Stimulated activated CD4-positive, alpha-beta T cell treated with anti-CD3 and anti-CD28 coated beads, Interleukin-4, amount 100 ng/mL, for 1 hour (primary cell): ENCODE results near the gene HYI.
"Not testable (repeated sequence)": the region's sequence is repeated elsewhere in the genome, so short reads cannot be mapped to it uniquely, and the experiment has no call there.

ENCODE experiments used
- DNase-seq: peaks from one replicate; pipeline ENCODE4 v3.0.0-alpha.2; 2020

The HYI gene

DNA sequence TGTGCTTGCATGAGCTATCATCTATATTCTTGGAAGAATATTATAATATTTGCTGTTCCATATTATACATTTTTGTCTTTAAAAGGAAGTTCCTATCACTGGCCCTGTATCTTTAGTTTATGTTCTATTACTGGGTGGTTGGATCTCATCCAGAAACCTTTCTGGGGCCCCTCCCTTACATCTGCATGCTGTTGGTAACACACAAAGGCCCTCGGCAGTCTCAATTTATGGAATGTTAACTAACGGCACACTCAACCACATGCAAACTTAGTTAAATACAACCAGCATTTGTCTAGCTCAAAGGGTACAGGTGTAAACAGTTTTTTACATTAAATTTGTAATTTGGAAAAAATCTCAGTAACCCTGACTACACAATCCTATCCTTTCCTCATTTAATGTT lies 9.7 kb upstream of the HYI start:
- DNase-seq = no peak

DNA sequence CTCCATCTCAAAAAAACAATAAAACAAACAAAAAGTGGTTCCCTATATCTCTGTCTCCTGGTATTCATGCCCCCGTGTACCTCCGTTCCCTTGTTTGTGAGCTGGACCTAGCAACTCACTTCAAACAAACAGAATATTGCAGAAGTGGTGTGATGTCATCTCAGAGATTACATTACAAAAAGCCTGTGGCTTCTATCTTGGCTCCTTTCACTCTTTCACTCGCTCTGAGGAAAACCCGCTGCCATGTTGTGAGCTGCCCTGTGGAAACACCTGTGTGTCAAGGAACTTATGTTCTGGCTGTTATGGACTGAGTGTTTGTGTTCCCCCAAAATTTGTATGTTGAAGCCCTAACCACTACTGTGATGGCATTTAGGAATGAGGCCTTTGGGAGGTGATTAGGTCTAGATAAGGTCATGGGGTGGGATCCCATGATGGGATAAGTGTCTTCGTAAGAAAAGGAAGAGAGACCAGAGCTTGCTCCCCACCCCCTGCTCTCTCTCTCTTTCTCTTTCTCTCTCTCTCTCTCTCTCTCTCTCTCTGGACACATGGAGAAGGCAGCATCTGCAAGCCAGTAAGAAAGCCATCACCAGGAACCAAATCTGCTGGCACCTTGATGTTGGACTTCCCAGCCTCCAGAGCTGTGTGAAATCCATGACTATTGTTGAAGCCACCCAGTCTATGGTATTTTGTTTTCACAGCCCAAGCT lies 7.4 kb upstream of the HYI start:
- no peak for DNase-seq

DNA sequence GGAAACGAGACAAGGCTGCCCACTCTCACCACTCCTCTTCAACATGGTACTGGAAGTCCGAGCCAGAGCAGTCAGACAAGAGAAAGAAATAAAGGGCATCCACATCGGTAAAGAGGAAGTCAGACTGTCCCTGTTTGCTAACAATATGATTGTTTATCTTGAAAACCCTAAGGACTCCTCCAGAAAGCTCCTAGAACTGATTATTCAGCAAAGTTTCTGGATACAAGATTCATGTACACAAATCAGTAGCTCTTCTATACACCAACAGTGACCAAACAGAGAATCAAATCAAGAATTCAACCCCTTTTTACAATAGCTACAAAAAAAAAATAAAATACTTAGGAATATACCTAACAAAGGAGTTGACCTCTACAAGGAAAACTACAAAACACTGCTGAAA lies 4.6 kb upstream of the HYI start:
- not testable (repeated sequence) for DNase-seq

DNA sequence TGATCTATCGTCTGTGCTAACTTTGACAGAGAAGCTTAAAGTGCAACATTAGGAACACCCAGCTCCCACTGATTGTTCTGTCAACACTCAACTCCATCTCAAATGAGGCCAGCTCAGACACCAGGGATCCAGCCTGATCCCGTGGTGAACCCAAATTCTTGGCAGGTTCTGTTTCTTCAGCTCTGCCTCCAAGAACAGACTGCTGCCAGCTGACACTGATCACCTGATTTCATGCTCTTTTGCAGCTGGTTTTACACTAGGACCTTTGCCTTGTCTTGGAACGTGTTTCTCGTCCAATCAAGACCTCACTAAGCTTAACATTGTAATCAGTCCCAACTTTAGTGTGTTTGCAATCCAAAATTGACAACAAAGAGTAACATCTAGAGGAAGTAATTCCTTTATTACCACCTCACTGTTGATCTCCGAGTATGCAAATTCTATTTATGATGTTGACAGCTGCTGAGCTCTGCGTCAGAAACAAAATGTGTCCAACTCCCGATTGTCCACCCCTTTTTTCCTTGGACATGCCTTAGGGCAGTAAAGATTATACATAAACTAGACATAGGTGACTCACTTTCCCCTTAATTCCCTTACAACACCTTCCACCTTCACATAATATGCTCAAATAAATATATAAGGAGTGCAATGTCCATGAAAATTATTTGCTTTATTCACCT lies 1.6 kb upstream of the HYI start:
- DNase-seq = no peak

DNA sequence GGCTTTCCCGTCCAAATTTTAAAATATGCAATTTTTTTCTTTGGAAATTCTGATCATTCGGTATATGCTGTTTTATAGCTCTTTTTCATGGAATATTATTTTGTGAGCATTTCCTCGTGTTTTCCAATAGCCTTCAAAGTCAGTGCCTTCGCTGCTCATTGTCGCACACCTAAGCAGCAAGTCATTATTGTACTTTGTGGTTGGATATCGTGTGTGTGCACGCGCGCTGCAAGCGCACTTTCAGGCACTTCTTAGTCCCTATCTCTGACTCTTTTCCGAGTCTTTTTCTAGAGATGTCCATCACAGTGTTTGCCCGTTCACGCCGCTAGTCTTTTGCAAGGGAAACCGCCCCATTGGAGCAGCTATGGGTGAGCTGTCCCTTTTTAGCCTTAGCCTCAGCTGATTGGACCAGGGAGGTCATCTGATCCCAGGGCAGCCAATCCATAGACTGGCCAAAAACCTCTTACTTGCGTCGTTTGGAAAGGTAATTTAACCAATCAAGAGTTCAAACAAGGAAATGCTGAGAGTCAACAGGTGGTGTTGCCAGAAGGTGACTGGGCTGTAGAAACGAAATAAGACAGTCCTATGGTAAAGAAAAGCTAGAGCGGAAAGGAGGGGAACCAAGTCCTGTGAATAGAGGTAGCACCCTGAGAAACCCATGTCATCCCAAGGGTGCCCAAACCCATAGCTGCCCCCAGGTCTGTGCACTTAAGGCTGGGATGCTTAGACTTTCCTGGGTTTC lies 710 bp upstream of the HYI start:
- peak; percentile 46 for DNase-seq

DNA sequence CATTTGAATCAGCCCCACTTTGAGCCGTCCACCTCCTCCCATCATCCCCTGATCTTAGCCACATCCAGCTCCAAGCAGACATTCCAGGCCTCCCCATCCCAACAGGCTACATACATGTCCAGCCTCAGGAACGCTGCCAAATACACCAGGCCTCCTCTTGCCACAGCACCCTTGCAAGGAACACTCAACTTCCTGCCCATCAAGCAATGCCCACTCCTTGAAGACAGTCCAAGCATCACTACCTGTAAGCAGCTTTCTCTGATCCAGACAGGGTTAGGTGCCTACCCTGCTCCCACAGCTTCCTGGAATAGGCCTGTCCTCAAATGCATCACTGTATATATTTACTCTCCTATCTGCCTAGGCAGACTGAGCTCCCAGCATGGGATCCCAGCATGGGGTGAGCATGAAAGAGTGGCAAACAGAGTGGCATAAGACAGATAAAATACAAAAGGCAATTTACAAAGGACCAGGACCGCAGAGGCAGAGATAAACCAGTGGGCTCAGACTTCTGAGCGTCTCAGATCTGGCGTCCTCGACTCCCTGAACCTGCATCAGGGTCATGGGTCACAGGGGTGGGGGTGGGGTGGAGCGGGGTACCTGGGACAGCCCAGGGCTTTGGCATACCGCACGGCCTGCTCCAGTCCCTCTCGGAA lies 816 bp downstream of the HYI start:
- DNase-seq = no peak

DNA sequence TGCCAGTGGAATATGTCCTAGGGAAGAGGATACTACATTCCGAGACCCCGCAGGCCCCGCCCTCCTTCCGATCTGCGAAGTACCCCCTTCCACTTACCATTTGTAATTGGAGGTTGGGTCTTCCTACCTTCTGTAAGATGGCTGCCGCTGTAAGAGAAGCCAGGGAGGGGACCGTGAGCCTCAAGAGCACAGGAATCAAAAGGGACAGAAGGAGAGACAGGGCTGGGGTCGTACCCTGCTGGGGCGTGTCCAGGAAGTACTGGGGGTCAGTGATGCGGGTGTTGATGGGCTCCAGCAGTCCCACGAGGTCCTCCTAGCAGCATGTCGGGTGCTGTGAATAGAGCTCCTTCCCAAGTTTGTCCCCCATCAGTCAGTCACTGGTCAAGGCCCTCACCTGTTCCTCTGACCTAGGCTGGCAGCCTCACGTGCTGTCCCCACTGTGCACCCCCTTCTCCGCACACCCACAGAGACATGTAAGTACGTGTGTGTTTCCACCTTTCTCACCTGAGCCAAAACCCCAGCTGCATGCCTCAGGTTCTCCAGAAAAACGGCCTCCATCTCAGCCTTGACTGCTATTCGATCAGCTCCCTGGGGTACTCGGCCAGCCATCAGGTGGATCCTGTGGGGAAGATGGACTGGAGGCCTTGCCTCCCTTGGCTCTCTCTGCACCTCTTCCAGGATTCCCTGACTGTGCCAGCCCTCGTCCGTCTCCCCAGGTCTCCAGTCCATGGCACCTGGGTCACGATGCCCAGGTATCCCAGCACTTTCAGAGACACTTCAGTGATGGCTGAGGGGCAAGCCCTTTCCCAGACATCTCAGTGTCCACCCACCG lies 1.8 kb downstream of the HYI start:
- no peak for DNase-seq

DNA sequence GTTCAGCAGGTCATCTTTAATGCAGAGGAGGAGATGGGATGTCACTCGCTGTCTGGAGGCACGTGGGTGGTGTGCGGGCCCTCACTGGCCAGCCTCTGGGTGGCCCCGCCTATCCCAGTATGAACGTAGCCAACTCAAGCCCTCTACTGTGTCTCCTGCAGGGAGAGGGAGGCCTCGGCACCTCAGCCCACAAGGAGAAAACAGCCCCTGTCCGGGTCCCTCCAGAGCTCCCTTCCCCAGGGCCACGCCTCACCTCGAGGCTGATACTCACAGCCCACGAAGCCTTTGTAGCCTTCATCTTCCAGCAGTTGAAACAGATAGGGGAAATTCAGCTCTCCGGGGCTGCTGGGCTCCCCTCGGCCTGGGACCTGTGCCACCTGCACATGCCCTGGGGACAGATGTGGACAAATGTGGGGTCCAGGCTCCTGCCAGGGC lies 2.6 kb downstream of the HYI start:
- no peak for DNase-seq

DNA sequence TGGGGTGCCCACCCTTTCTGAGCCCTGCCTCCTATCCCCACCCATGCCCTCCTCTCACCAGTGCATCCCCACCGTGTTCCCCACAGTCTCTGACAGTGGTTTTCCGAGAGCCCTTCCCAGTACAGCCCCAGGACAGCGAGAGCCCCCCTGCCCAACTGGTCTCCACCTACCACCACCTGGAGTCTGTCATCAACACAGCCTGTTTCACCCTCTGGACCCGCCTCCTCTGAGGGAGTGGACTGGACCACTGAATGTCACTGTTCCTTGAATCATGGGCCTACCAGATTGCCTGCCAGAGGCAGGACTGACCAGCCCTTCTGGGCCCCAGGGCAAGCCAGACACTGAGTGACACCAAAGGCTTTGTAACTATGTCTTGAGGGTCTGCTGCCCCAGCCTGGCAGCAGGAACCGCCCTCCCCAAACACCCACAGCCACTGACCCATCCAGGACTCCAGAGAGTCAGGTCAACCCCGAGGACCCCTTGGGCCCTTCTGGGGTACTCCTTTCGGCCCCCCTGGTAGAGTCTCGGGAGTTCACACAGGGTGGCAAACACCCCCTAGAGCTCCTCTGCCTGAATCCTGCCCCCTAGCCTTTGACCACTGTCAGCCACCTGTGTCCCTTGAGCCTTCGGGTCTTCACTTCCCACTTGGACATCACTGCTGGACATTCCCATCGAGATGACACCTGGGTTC lies 3.3 kb downstream of the HYI start:
- DNase-seq = no peak

DNA sequence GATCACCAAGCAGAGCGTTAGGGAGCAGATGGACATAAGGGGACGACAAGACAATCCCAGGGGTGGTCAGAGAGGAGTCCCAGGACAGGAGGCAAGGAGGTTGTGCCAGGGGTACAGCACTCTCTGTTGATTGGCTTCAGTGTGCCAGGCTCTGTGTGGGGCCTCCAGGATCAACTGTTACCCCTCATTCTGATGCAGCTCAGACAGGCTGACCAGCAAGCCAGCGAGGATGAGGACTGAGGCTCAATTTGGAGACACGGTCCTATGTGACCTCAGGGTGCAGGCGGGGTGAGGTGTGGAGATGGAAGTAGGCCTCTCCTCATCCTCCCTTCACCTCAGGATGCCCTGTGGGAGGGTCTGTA lies 4.0 kb downstream of the HYI start:
- no peak for DNase-seq

DNA sequence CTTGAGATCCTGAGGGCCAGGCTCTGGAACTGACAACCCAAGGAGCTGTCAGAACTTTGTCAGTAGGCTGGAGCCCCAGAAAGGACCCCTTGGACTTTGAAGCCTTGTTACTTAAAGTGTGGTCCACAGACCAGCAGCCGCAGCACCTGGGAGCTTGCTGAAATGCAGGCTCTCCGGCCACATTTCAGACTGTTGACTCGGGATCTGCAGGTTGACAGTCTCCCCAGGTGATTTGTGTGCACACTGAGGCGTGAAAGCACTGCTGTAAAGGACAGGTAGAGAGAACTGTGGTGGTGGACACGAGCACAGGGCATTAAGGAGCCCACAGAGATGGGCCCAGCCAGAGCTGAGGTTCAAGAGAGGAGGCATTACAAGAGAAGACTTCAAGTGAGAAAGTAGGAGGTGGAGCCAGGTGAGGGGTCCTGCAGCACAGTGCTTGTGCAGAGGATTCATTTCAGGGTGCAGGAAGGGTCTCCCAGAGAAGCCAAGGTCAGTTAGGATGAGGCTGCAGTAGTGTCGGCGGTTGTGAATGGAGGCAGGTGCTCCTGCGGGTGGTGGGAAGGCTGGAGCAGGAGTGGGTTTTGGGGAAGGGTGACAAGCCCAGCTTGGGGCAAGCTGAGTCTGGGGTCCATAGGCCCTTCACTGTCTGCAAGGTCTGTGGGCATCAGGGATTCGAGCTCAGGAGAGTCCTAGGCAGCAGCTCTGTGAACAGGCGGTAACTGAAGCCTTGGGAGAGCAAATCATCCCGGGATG lies 4.6 kb downstream of the HYI start:
- no peak for DNase-seq

DNA sequence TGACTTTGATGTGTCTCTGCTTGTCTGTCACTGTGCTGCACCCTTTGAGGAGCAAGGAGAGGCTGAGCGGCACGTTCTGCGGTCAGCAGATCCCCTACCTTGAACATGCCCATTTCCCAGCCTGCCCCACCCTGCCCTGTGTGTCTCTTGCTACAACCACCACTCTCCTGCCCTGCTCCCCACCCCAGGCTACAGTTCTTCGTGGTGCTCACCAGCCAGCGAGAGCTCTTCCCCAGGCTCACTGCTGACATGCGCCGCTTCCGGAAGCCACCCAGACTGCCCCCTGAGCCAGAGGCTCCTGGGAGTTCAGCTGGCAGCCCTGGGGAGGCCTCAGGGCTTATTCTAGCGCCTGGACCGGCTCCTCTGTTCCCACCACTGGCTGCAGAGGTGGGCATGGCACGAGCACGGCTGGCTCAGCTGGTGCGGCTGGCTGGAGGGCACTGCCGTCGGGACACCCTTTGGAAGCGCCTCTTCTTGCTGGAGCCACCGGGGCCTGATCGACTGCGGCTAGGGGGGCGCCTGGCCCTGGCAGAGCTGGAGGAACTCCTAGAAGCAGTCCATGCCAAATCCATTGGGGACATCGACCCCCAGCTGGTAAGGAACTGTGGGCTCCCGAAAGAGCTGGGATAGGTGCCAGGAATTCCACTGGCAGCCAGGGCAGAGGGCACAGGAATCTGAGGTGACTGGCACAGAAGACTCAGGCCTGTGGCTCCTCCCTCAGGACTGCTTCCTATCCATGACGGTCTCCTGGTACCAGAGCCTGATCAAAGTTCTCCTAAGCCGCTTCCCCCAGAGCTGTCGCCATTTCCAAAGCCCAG lies 5.6 kb downstream of the HYI start:
- no peak for DNase-seq

DNA sequence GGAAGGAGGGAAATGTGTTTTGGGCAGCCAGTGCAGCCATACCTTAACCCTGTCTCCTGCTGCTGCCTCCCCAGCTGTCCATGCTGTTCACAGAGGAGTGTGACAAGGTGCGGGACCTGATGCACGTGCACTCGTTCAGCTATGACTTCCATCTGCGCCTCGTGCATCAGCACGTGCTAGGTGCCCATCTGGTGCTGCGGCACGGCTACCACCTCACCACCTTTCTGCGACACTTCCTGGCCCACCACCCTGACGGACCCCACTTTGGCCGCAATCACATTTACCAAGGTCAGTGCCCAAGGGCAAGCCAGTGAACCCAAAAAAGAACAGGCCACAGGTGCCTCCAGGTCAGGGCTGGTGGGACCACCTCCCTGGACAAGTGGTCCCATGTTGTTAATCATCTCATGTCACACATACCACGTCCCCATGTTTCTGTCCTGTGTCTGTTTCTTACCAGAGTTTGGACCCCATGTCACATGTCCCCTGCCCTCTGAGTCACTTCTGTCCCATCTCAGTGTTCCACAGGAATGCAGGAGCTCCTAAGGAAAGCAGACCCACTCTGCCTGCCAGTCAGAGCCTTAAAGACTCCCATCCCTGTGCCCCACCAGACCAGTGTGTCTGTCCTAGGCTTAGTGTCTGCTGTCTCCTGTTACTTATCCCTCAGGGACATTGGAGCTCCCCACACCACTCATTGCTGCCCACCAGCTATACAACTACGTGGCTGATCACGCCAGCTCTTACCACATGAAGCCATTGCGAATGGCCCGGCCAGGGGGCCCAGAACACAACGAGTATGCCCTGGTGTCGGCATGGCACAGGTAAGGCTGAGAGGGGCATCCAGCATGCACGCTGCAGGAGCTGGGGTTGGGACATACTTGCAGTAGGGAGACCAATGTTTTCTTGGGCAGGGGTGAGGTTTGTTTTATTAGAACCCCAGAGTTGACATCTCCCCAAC lies 6.6 kb downstream of the HYI start:
- DNase-seq = no peak

DNA sequence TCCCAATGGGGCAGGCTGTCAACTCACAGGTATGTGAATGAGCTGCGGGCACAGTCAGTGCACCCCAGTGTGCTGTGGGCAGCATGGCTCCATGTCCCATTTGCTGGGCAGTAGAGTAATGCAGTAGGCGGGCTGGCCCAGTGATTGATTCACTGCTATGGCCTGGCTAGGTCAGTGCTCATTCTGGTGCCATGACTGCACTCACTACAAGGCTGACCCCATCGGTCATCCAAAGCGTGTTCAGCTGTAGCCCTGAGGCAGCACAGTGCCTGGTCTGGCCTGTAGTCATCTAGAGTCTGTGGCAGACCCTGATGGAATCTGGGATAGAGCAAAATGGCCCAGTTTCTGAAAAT lies 7.4 kb downstream of the HYI start:
- DNase-seq = no peak

DNA sequence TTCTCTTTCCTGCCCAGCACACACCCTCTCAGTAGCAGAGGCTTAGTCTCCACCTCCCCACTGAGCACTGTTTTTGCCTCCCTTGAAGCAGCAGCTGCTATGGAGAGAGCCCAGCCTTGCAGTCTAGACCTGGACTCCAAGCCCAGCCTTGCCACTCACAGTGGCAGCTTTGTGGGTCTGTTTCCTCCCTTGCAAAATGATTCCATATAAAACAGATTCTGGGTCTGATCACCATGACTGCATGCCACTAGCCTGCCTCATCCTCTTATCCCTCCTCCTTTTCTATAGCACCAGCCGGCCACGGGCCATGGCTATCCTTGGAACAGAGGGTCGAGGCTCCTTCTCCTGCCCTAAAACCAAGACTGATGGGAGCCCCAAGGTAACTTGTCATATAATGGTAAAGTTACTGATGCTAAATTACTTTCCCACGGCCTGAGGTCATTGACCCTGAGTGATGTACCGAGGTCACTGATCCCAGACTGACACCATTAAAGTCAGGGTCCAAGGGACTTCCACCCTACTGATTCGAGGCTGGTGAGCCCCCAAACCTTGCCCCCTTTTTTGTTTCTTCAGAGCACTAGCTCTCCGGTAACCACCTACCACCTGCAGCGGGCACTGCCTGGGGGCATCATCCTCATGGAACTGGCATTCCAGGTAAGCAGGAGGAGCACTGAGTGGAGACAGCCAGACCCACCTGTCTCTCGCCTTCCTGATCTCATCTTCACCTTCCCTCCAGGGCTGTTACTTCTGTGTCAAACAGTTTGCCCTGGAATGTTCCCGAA lies 7.9 kb downstream of the HYI start:
- no peak for DNase-seq

DNA sequence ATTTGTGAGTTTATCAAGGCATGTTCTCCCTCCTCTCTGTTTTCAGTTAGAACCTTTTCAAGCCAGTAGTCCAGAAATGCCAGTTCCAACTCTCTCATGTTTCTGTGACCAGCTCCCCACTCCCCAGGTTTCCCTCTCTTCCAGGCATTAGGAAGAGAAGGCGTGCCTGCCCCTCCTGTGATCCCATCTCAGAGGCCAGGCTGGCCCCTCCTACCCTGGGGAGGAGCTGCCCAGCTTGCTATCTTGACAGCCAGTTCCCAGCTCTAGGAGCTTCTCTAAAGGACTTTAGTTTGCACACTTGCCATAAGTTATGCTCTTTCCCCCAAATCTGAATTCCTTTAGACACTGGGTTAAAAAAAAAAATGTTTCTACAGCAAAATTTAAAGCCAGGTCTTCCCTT lies 8.9 kb downstream of the HYI start:
- no peak for DNase-seq

DNA sequence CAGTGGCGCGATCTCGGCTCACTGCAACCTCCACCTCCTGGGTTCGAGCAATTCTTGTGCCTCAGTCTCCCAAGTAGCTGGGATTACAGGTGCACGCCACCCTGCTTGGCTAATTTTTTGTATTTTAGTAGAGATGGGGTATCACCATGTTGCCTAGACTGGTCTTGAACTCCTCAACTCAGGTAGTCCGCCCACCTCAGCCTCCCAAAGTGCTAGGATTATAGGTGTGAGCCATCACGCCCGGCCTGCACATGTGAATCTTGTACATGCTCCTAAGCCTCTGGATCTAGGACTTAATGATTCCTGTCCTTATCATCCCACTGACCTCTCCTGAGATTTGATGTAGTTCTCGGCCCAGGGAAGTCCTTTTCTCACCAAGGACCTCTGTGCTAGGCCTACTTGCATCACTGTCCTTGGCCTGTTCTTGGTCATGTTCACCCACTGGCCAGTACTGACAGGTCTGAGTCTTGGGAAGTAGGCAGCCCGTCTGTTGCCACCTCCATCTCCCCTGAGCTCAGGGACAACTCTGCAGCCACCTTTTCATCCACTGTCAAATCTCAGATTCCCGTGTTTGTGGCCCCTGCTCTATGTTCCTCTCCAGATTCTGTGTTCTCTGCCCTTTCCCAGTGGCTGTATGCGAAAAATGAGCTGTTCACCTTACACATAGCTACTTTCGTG lies 9.4 kb downstream of the HYI start:
- DNase-seq = no peak
